HG02852 (cell line): ENCODE measurements around the gene UNC93B1.

Experiments
- ATAC-seq: cut with Tn5 transposase; IDR thresholded peaks from one replicate; pipeline ENCODE4 v1.9.1; 2021; ENCODE audit warnings: mild to moderate bottlenecking, moderate library complexity; ENCODE audit not compliant: unreplicated experiment

Gene UNC93B1

DNA sequence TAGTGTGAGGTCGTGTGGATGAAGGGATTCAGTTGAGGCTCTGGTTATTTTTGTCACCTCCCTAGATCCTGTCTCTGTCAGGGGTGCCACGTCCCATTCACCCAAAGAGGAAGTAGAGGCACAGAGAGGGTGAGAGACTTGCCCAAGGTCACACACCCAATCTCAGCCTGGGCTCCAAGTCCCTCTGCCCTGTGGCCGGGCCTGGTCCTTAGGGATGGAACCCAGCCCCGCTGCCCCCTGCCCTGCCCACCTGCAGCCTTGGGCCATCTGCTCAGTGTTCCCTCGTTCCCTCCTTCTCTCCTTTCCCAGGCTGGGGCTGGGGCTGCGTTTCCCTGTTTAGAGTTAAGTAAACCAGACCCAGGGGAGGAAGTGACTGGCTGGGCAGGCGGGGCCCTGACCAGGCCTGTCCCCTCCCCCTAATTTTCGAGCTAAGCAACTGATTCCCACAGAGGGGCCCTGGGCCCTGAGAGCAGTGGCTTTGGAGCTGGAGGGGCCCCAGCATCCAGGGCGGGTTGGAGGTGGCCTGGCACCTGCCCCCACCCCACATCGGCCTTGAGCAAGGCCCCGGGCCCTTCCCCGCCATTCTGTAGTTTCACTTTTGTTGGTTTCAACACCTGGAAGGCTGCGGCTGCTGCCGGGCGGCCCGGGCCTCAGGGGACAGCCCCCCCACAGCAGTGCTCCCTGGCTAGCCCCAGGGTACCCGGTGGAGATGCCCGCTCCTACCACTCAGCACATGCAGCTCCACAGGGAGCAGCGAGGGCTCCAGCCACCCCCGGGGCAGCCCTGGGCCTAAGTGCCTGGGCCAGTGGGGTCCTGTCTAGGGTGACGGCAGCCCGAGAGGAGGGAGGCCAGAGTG is 36.4 kb upstream of the UNC93B1 start:
- peak; percentile 42 for ATAC-seq

GRCh38 chr11:68039526-68040086 is 35.7 kb upstream of the UNC93B1 start:
- no peak for ATAC-seq

DNA sequence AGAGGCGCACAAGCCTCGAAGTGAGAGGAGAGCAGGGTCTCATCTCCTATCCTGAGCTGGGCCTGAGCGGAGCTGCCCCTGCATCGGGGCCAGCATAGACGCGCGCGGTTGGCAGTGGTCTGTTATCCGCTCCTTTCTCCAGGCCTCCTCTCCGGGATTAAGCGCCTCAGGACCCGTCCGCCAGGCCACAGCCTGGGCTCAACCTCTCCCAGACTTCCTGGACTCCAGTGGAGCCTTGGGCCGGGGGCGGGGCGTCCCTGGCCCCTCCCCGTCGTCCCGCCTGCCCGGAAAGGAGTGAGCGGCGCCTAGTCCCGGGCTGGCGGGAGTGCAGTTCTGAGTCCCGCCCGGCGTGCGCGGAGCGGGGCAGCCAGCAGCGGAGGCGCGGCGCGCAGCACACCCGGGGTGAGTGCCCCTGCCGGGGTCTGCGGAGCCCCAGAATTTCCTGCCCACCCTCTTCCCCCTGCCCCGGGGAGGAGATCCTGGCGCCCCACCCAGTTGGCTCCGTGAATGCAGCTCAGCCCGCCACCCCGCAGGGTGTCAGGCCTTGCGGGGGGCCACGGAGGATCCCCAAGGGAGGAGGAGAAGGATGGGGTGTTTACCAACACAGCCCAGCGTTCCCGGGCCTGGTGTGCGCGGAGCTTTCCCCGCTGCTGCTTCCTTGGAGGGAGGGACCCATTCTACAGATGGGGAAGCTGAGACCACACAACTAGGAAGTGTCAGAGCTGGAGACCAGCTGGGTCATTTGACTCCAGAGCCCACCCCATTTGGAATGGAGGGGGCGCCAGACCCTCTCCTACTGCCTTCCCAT is 35.0 kb upstream of the UNC93B1 start, which contains the start of gene TCIRG1:
TCIRG1 (plus strand) TSS at position 308 of the 808 bp plus-strand sequence. CDS start 2,247 bp downstream, outside the sequence.
- no peak for ATAC-seq

- ATAC-seq: no peak
Measured at GRCh38 chr11:68038226-68038717, 34.4 kb upstream of the UNC93B1 start.

- ATAC-seq: no peak
Measured at GRCh38 chr11:68037411-68038225, 33.7 kb upstream of the UNC93B1 start.

GRCh38 chr11:68036717-68037239 is 32.9 kb upstream of the UNC93B1 start:
- ATAC-seq: no peak

GRCh38 chr11:68036141-68036716 is 32.3 kb upstream of the UNC93B1 start:
- no peak for ATAC-seq

DNA sequence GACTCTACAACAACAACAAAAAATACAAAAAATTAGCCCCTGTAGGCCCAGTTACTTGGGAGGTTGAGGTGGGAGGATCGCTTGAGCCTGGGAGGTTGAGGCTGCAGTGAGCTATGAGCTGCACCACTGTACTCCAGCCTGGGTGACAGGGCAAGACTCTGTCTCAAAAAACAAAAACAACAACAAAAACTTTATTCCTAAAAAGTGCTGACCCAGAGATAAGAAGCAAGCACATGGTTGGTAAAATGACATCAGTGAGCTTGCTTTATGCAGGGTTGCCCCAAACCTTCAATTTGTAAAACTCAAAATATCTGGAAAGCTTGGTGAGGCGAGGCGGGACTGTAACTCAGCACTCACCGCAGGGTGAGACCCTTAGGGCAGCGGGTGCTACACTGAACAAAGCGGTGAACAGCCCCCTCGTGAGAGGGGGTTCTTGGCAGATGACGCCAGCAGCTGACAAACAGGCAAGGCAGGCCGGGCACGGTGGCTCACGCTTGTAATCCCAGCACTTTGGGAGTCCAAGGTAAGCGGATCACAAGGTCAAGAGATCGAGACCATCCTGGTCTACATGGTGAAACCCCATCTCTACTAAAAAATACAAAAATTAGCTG is 31.5 kb upstream of the UNC93B1 start:
- no peak for ATAC-seq

- no peak for ATAC-seq
Measured at GRCh38 chr11:68033708-68034045, 29.8 kb upstream of the UNC93B1 start.

GRCh38 chr11:68032997-68033707 is 29.3 kb upstream of the UNC93B1 start:
- no peak for ATAC-seq

- no peak for ATAC-seq
Measured at GRCh38 chr11:68032003-68032402, 28.1 kb upstream of the UNC93B1 start.

- no peak for ATAC-seq
Measured at GRCh38 chr11:68031144-68031464, 27.2 kb upstream of the UNC93B1 start.

- ATAC-seq: peak; percentile 87
Measured at GRCh38 chr11:68030318-68031143, 26.6 kb upstream of the UNC93B1 start, which contains the start of gene NDUFS8. NDUFS8 (plus strand) TSS chr11:68030681; CDS start chr11:68032152, 1,471 bp downstream.

- ATAC-seq: no peak
Measured at GRCh38 chr11:68028802-68029545, 25.1 kb upstream of the UNC93B1 start.

GRCh38 chr11:68027667-68028066 is 23.8 kb upstream of the UNC93B1 start:
- ATAC-seq: no peak

GRCh38 chr11:68026391-68027105 is 22.7 kb upstream of the UNC93B1 start:
- ATAC-seq: no peak

- ATAC-seq: no peak
Measured at GRCh38 chr11:68025047-68025446, 21.1 kb upstream of the UNC93B1 start.
